Neural progenitor cell (in vitro differentiated cells): Measurements from ENCODE around the gene DLGAP3. TPM values are rescaled to one million over a fixed set of nuclear protein-coding genes. Genes with fewer than 3 reads are reported as not detected.

Experiments used
- DNase-seq: peaks from one replicate; pipeline ENCODE4 v3.0.0-alpha.2; 2016; ENCODE audit warnings: low spot score
- H2AFZ ChIP-seq: fragments of 200-600 bp; sonication (generic); replicated peaks from 2 replicates; pipeline ENCODE4 v1.6.1; 2016; ENCODE audit warnings: antibody characterized with exemption
- H3F3A ChIP-seq: fragments of 200-600 bp; sonication (generic); 2 replicates; pipeline ENCODE4 v1.6.1; 2016; ENCODE audit warnings: antibody characterized with exemption, low read depth
- H3K27ac ChIP-seq: fragments of 200-600 bp; sonication (generic); 2 replicates; pipeline ENCODE4 v1.5.1; 2016; ENCODE audit warnings: mild to moderate bottlenecking
- H3K27me3 ChIP-seq: fragments of 200-600 bp; sonication (generic); 2 replicates; pipeline ENCODE4 v1.6.1; 2016; ENCODE audit warnings: mild to moderate bottlenecking, moderate library complexity
- H3K36me3 ChIP-seq: fragments of 200-600 bp; sonication (generic); 2 replicates; pipeline ENCODE4 v1.5.1; 2016
- H3K4me1 ChIP-seq: fragments of 200-600 bp; sonication (generic); 2 replicates; pipeline ENCODE4 v1.6.1; 2016; ENCODE audit warnings: mixed run types
- H3K4me2 ChIP-seq: fragments of 200-600 bp; sonication (generic); 2 replicates; pipeline ENCODE4 v1.6.1; 2016
- H3K4me3 ChIP-seq: fragments of 200-600 bp; sonication (generic); 2 replicates; pipeline ENCODE4 v1.5.1; 2016
- H3K79me2 ChIP-seq: fragments of 200-600 bp; sonication (generic); 2 replicates; pipeline ENCODE4 v1.6.1; 2016; ENCODE audit warnings: low read depth
- H3K9ac ChIP-seq: fragments of 200-600 bp; sonication (generic); 2 replicates; pipeline ENCODE4 v1.6.1; 2016
- H3K9me3 ChIP-seq: fragments of 200-600 bp; sonication (generic); 2 replicates; pipeline ENCODE4 v1.5.1; 2016; ENCODE audit warnings: low read depth
- H4K20me1 ChIP-seq: fragments of 200-600 bp; sonication (generic); 2 replicates; pipeline ENCODE4 v1.6.1; 2016; ENCODE audit warnings: low read depth
- H3K27ac Mint-ChIP-seq: 3 replicates; pipeline ENCODE4 v1.8.0; 2021; ENCODE audit warnings: mixed read lengths
- H3K27me3 Mint-ChIP-seq: 2 replicates; pipeline ENCODE4 v1.8.0; 2022; ENCODE audit warnings: low read depth, mild to moderate bottlenecking, inconsistent platforms, moderate library complexity, mixed read lengths; ENCODE audit not compliant: insufficient read depth
- H3K36me3 Mint-ChIP-seq: 3 replicates; pipeline ENCODE4 v1.8.0; 2021; ENCODE audit warnings: mixed read lengths
- H3K4me1 Mint-ChIP-seq: 3 replicates; pipeline ENCODE4 v1.8.0; 2021; ENCODE audit warnings: mixed read lengths
- H3K4me3 Mint-ChIP-seq: 3 replicates; pipeline ENCODE4 v1.8.0; 2021; ENCODE audit warnings: mild to moderate bottlenecking, moderate library complexity, mixed read lengths
- H3K9me3 Mint-ChIP-seq: 3 replicates; pipeline ENCODE4 v1.8.0; 2020; ENCODE audit warnings: mixed read lengths
- EZH2 ChIP-seq: fragments of 200-600 bp; sonication (generic); IDR thresholded peaks from 2 replicates; pipeline ENCODE4 v1.6.1; 2017; ENCODE audit warnings: antibody characterized with exemption, mild to moderate bottlenecking, moderate library complexity
- EZH2phosphoT487 ChIP-seq: fragments of 200-600 bp; sonication (generic); IDR thresholded peaks from 2 replicates; pipeline ENCODE4 v1.6.1; 2017; ENCODE audit warnings: antibody characterized with exemption
- total RNA-seq: library from RNA; depleted of rRNA; stranded (reverse); fragments of >200 nt; gene quantifications from 2 replicates; pipeline ENCODE4 v1.2.3, GENCODE V29; 2015; ENCODE audit warnings: low replicate concordance
- TF ChIP-seq, protein P1 (sequence below): fragments of 200-600 bp; sonication (generic); IDR thresholded peaks from 2 replicates; pipeline ENCODE4 v1.5.1; 2017; ENCODE audit warnings: antibody characterized with exemption, mild to moderate bottlenecking

The DLGAP3 gene
- total RNA-seq, 1 donor from 2014 or later: not detected

- Histone ChIP-seq H4K20me1 (peaks cover 46% of the 10 kb centered on the region), H3K4me1 (peaks cover 4% of the 10 kb centered on the region), H3K9ac (no peak overlapping the region), H3K36me3 (no peaks in the 10 kb centered on the region), H3F3A (peaks cover 8% of the 10 kb centered on the region), H2AFZ (no peak overlapping the region), H3K4me2 (no peak overlapping the region), H3K27me3 (peaks cover 97% of the 10 kb centered on the region), H3K9me3 (no peaks in the 10 kb centered on the region), H3K4me3 (no peak overlapping the region), H3K79me2 (no peaks in the 10 kb centered on the region), H3K27ac (no peak overlapping the region)
- no peaks in the 10 kb centered on the region for H3K36me3 Mint-ChIP-seq
- no peaks in the 10 kb centered on the region for H3K9me3 Mint-ChIP-seq
- no peak overlapping the region for H3K27ac Mint-ChIP-seq
- peaks cover 6% of the 10 kb centered on the region for H3K4me1 Mint-ChIP-seq
- no peak for DNase-seq
- H3K4me3 Mint-ChIP-seq: no peak overlapping the region
- TF ChIP-seq EZH2 (no peak), EZH2phosphoT487 (no peak)
- TF ChIP-seq, protein P1, sequence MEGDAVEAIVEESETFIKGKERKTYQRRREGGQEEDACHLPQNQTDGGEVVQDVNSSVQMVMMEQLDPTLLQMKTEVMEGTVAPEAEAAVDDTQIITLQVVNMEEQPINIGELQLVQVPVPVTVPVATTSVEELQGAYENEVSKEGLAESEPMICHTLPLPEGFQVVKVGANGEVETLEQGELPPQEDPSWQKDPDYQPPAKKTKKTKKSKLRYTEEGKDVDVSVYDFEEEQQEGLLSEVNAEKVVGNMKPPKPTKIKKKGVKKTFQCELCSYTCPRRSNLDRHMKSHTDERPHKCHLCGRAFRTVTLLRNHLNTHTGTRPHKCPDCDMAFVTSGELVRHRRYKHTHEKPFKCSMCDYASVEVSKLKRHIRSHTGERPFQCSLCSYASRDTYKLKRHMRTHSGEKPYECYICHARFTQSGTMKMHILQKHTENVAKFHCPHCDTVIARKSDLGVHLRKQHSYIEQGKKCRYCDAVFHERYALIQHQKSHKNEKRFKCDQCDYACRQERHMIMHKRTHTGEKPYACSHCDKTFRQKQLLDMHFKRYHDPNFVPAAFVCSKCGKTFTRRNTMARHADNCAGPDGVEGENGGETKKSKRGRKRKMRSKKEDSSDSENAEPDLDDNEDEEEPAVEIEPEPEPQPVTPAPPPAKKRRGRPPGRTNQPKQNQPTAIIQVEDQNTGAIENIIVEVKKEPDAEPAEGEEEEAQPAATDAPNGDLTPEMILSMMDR: no peak
- peaks cover 46% of the 10 kb centered on the region for H3K27me3 Mint-ChIP-seq
Observed at GRCh38 chr1:34926156-34926555, 3.3 kb downstream of the DLGAP3 start.

DNA sequence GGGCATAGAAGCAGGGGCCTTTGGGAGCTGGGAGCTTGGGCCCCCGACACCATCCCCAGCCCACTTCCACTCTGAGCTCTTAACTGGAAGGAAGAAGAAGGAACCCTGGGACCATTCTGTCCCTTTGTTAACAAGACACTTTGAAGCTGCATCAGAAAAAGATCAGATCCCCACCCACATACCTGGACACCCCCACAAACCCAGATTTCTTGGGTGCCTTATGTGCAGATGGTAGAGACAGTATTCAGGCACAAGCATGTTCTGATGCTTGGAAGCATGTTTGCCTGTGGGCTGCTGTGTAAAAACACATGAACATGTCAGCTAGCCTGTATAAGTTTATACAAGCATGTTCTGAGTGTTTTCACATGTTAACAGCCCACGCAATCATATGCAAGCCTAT is 3.7 kb downstream of the DLGAP3 start:
- Mint-ChIP-seq H3K27me3 (peaks cover 42% of the 10 kb centered on the region), H3K36me3 (no peaks in the 10 kb centered on the region), H3K4me3 (no peak overlapping the region), H3K4me1 (peaks cover 6% of the 10 kb centered on the region), H3K27ac (no peak overlapping the region), H3K9me3 (no peaks in the 10 kb centered on the region)
- Histone ChIP-seq H3K9ac (no peak overlapping the region), H4K20me1 (peaks cover 46% of the 10 kb centered on the region), H3K27me3 (peaks cover 97% of the 10 kb centered on the region), H3K9me3 (no peaks in the 10 kb centered on the region), H3K27ac (no peak overlapping the region), H3F3A (peaks cover 4% of the 10 kb centered on the region), H3K36me3 (no peaks in the 10 kb centered on the region), H3K79me2 (no peaks in the 10 kb centered on the region), H3K4me1 (peaks cover 4% of the 10 kb centered on the region), H3K4me2 (no peak overlapping the region), H2AFZ (no peak overlapping the region), H3K4me3 (no peak overlapping the region)
- TF ChIP-seq EZH2phosphoT487 (no peak), EZH2 (no peak)
- TF ChIP-seq, protein P1: no peak
- no peak for DNase-seq

DNA sequence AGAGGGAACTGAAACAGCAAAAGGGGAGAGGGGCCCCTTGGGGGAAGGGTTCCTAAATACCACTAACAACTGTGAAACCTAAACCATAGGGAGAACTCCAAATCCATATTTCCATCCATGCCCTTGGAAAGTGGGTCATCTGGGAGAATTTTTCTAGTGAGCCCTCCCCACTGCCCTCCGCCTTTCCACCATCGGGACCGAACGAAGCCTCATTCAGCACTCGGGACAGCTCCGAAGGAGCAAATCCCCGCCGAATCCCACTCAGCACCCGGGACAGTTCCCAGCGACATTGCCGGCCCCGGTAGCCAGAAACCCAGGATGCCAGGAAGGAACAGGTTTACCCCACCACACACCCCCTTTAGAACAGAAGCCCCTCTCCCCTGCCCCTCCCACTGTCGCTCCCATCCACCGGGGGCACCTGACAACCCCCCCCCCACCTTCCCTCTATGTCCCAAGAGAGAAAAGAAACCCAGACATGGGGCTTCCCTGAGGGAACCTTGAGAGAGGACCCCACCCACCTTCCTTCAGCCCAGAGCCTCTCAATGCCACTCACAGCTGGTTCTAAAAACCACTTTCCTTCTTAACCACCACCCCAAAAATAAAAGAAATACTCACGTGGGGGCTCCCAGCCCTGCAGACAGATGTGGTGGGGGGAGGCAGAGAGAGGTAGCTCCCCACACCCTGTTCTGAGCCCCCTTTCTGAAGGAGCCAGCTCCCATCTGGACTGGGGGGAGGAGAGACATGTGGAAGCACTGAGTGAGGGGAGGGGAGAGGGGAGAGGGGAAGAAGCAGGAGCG is 4.5 kb downstream of the DLGAP3 start:
- no peaks in the 10 kb centered on the region for H3K36me3 ChIP-seq
- no peaks in the 10 kb centered on the region for H3K9me3 Mint-ChIP-seq
- peaks cover 46% of the 10 kb centered on the region for H4K20me1 ChIP-seq
- peaks cover 41% of the 10 kb centered on the region for H3K27me3 Mint-ChIP-seq
- peaks cover 91% of the 10 kb centered on the region for H3K27me3 ChIP-seq
- no peaks in the 10 kb centered on the region for H3K79me2 ChIP-seq
- no peak overlapping the region for H3K4me2 ChIP-seq
- H3K4me3 ChIP-seq: no peak overlapping the region
- H3K27ac Mint-ChIP-seq: no peak overlapping the region
- peaks cover 4% of the 10 kb centered on the region for H3K4me1 ChIP-seq
- no peak overlapping the region for H3K9ac ChIP-seq
- H3K9me3 ChIP-seq: no peaks in the 10 kb centered on the region
- no peak overlapping the region for H2AFZ ChIP-seq
- H3K4me3 Mint-ChIP-seq: no peak overlapping the region
- no peaks in the 10 kb centered on the region for H3K36me3 Mint-ChIP-seq
- peaks cover 6% of the 10 kb centered on the region for H3K4me1 Mint-ChIP-seq
- peak; percentile 90 for DNase-seq
- no peaks in the 10 kb centered on the region for H3F3A ChIP-seq
- H3K27ac ChIP-seq: no peak overlapping the region
- TF ChIP-seq, protein P1: no peak
